Right renal pelvis (tissue), 4 donors: ENCODE results near the gene LRRN1. TPM values are rescaled to one million over a fixed set of nuclear protein-coding genes. Genes with fewer than 3 reads are reported as not detected.
"Not testable (repeated sequence)": the region's sequence is repeated elsewhere in the genome, so short reads cannot be mapped to it uniquely, and the experiment has no call there.

Experiments used
- DNase-seq, 4 donors: peaks; one replicate each; pipeline ENCODE4 v3.0.0-alpha.2; 2013; ENCODE audit warnings: low read depth in 4 of 4, low spot score in 3 of 4, missing footprints in 1 of 4
- polyA plus RNA-seq, 4 donors: library from polyadenylated mRNA; unstranded; fragments of 120-200 nt; gene quantifications; one replicate each; pipeline ENCODE4 v1.2.1, GENCODE V29; 2013; ENCODE audit not compliant: insufficient read length in 4 of 4

The LRRN1 gene
- polyA plus RNA-seq, 4 donors = 17.5 to 21.6 (median 19.9) TPM

DNA sequence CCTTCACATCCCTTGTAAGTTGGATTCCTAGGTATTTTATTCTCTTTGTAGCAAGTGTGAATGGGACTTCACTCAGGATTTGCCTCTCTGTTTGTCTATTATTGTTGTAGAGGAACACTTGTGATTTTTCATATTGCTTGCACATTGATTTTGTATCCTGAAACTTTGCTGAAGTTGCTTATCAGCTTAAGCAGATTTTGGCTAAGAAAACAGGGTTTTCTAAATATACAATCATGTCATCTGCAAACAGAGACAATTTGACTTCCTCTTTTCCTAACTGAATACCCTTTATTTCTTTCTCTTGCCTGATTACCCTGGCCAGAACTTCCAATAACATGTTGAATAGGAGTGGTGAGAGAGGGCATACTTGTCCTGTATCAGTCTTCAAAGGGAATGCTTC lies 88.1 kb downstream of the LRRN1 start:
- DNase-seq = not testable (repeated sequence)

GRCh38 chr3:3893590-3893989 lies 94.4 kb downstream of the LRRN1 start:
- no peak for DNase-seq
